ENCODE data around the gene PGLYRP4.

Gene PGLYRP4

DNA sequence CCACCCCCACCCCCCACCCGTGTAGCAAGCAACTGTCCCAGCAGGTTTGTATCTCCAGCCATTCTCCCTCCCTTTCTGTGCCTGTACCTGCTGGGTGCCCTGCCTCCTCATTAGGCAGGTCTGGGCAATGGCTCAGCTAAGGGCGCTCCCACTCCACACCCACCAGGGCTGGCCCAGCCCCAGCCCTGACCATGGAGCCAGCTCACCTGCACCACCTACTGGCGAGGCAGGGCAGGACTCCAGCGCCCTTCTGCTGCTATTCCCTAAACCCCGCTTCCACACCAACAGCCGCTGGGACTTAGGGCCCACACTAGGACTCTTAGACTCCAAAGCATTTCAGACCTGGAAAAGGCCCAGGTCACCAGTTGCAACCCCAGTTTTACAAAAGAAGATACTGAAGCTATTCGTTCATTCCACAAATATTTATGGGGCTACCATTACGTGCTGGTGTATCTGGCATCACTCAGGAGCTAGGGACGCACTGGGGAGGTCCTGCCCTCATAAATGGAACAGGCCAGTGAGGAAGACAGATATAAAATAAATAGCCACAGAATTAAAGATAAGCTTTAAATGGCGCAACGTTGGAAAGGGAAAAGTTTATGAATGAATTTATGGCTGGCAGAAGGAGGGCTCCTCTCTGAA is 59.9 kb downstream of the PGLYRP4 start:
- peak in 1 of 2 donors; percentile 13 for DNase-seq (ENCODE audit: low read depth in 2 of 2)

All from stimulated activated CD4-positive, alpha-beta T cell treated with anti-CD3 and anti-CD28 coated beads, Interleukin-15, amount 100 ng/mL, for 48 hours (primary cell).